HS-27A (cell line): Measurements from ENCODE around the gene SLC37A1.
"Not testable (repeated sequence)": the region's sequence is repeated elsewhere in the genome, so short reads cannot be mapped to it uniquely, and the experiment has no call there.

Experiments used
- DNase-seq: peaks from one replicate; pipeline ENCODE4 v3.0.0-alpha.2; 2012; ENCODE audit warnings: low read depth, missing footprints

SLC37A1 gene

DNA sequence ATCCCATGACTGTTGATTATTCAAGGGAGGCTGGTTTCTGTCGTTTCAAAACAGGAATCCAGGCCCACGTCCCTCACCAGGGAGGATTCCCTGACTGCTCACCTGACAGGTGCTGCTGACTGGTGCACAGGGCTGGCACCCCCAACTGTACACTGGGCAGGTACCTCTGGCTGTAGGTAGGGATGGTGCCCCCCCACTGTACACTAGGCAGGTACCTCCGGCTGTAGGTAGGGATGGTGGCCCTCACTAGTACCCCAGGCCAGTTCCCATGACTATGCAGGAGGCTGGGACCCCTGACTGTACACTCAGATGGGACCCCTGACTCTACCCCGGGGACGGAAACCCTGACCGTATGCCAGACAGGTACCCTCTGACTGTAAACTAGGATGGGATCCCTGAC lies 106.2 kb downstream of the SLC37A1 start:
- DNase-seq = no peak

DNA sequence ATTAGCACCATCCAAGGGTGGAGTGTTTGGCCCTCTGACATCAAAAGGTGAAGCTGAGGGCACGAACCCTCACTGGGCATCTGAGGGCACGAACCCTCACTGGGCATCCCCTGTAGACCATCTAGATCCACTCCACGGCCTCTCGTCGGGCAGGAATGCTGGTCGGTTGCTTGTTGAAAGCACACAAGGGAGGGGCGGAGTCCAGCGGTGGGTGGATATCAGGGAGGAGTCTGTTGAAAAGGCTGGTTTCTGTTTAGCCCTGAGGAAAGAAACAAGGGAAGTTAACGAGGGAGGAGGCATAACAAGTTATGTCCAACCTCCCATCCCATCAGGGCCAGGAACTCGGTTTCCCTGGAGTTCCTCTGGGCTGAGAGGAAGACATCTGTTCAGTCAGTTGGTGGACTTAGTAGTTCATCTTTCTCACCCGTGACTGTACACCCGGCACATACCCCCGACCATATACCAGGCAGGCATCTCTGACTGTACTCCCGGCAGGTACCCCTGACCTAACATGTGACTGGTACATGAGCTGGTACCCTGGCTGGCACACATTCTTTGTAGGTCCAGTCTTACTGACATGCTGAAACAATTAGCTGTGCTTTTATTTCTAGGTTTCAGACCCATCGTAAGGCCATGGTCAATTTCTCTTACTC lies 107.6 kb downstream of the SLC37A1 start:
- no peak for DNase-seq

DNA sequence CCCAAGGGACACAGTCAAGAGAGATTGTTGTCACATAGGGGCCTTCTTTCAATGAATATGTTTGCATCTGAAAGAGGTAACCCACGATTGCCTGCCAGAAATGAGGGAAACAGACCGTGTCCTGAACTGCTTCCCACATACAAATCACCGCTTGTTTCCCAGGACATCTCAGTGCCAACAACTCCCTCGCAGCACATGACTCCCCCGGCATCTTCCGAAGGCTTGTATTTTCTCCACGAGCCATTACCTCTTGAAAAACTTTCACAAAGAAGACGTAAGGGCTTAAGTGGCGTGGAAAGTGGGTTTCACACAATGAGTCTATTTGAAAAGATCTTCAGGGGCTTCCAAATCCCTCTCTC lies 108.1 kb downstream of the SLC37A1 start:
- no peak for DNase-seq

DNA sequence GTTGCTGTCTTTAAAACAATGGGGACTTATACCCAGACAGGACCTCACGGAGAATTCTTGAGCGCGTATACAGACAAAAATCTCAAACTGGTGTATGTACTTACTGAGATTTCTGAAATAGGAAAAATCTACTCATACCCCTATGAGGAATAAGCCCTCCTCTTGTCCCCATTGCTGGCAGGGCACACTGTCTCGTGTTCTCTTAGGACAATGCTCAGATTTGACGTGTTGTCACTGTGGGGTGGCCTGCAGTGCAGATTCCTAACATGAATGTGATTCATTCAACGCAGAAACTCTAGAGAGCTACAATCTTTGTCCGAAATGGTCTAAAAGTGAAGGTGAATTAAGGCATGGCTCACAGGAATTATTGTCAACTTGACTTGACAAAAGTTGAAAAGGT lies 108.6 kb downstream of the SLC37A1 start:
- no peak for DNase-seq

DNA sequence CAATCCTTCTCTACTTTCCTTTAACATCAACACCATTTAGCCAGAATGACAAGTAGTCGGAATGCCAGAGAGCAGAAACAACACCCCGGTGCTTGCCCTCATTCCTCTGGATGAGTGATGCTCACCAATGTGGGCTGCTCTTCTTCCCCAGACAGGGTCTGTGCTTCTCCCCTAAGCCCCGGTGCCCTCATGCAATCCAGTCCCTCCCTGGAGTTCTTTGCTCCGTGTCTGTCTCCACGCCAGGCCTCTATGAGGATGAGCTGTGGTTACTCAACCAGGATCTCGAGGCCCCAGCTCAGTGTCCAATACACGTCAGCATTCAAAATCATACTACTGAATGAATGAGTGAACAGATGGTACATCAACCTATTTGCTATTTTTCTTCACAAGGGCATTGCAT lies 110.0 kb downstream of the SLC37A1 start:
- DNase-seq = no peak

DNA sequence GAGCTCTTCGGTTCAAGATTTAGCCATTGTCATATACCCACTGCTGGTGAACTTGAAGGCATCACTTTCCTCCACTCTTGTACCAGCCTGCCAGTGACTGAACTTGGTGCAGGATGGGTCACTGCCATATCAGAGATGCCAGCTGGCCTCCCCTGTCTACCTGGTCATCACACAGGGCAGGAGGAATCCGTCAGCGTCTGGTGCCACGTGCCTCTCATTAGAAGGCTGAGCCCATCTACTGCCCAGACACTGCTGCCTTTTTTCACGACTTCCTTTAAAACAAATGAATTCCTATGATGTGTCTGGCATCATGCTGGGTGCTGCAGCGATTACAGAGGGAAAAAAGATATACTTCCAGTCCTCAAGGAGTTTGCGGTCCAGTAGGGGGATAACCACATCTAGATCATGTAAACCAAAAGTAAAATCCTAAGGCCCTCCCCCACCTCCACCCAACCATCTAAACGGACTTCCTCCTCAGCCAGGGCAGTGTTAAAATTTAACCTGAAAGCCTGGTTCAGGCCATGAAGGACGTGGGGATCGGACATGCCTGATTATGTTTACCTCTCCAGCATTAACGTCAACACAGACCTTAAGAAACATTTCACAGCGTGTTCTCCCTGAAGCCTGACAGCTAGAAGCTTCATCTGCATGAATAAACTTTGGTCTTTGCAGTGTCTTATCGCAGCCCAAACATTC lies 110.6 kb downstream of the SLC37A1 start:
- no peak for DNase-seq

DNA sequence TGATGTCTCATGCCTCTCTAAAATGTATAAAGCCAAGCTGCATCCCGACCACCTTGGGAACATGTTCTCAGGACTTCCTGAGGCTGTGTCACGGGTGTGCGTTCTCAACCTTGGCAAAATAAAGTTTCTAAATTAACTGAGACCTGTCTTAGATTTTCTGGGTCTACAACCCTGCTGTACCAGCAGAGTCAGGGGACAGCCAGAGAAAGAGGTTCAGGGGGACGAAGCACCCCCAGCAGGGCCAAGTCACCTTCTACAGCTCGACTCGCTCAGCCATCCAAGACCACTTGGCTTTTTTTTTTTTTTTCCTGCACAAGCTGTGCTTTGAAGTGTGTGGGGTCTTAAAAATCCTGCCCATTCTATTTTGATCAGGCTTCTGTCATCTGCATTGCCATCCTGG lies 111.3 kb downstream of the SLC37A1 start:
- DNase-seq = no peak

DNA sequence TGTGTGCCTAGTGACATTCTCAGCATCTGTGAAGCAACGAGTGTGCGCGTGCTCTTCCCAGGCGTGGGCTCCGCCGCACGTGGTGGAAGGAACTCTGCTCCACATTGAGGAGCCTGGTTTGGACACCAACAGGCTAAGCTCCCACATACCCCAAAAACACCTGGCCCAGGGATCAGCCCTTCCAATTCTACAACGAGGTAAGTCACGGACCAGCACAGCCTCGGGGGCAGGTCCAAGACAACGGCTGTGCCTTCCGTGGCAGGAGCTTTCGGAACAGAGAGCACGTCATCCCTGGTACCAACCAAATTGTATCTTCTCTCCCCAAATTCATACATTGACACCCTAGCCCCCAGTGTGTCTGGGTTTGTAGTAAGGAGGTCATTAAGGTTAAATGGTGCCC lies 112.5 kb downstream of the SLC37A1 start:
- no peak for DNase-seq

DNA sequence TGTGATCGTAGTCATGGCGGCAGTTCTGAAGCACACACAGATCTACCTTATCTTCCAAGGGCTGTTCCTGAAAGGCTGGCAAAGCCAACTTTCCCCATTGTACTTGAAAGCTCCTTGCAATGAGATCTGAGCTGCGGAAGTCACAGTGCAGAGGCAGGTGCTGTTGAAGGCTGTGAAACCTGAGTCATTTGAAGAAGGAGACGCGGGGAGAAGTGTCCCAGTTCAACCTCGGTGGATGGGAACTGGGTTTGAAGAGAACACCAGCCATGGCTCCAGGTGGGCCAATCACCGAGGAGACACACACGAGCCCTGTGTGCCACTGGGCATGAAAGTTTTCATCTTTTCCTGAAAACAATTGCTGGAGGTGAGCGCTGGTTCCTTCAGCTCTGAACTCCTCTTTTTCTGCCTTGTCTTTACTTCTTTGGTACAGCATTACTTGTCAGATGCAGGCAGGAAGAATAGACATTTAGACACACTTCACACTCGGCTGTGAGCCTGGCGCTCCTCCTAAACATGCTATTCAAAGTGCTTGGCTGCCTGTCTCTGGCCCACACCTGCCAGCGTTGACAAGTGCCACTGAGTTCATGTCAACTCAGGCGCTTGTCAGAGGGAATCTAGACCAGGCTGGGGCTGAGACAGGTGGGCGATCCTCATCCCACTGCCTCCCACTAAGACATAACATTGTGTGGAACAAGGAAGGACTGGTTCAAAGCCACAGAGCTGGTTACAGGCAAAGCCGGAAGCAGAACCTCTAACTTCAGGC lies 114.1 kb downstream of the SLC37A1 start:
- no peak for DNase-seq

DNA sequence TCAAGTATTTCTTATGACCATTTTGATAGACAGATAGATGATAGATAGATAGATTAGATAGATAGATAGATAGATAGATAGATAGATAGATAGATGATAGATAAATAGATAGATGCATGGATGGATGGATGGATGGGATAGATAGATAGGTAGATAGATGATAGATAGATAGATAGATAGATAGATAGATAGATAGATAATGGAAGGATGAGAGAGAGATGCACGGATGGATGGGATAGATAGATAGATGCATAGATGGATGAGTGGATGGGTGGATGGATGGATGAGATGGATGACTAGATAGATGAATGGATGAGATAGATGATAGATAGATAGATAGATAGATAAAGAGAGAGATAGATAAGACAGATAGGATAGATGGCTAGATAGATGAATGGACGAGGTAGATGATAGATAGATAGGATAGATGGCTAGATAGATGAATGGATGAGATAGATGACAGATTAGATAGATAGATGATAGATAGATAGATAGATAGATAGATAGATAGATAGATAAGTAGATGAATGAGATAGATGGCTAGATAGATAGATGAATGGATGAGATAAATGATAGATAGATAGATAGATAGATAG lies 114.9 kb downstream of the SLC37A1 start:
- not testable (repeated sequence) for DNase-seq

DNA sequence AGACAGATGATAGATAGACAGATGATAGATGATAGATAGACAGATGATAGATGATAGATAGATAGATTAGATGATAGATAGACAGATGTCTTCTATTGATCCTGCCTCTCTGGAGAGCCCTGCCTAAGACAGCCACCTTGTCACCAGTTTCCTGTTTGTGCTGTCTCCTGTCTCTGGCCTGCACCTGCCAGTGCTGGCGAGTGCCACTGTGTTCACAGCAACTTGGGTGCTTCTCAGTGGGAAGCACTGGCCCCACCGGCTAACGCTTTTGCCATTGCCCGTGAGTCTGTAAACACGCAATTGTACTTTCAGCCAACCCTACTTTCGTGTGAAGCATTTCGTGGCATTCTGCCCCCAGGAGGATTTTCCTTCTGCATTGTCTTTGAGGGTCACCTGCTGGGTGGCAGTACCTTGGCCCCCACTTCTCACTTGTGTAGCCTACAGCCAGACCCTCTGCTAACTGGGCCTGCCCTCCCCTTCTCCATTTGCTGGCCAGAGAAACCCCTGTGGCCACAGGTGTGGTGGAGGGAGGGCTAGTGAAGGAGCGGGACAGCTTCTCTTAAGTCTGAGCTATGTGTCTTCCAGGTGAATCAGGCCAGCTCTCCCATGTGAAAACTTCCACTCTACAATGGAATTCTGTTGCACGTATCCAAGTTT lies 116.4 kb downstream of the SLC37A1 start:
- DNase-seq = no peak

DNA sequence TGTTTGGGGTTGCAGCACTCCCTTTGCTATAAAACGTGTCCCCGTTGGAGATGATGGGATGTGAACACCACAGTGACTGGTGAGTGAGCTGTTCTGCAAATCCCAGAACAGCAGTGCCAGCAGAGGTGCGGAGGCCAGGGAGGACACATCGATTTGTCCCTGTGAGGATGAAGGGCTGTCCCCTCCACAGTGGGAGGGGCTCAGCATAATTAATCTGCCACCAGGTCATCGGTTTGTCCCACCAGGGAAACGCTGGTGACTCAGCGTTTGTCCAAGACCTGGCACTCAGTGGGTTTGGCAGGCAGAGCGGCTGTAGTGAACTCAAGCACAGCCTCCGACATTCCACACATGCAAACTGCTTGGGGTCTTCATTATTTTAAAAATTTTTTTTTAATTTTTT lies 117.0 kb downstream of the SLC37A1 start:
- no peak for DNase-seq
